Activated T-helper 9 cell treated with anti-CD3 and anti-CD28 coated beads, Interleukin-2, amount 50 U/mL, for 16 hours (primary cell): ENCODE measurements around the gene CSKMT.
"Not testable (repeated sequence)": the region's sequence is repeated elsewhere in the genome, so short reads cannot be mapped to it uniquely, and the experiment has no call there.

Source experiments
- DNase-seq: peaks from one replicate; pipeline ENCODE4 v3.0.0-alpha.2; 2020; ENCODE audit warnings: low read depth

CSKMT gene

DNA sequence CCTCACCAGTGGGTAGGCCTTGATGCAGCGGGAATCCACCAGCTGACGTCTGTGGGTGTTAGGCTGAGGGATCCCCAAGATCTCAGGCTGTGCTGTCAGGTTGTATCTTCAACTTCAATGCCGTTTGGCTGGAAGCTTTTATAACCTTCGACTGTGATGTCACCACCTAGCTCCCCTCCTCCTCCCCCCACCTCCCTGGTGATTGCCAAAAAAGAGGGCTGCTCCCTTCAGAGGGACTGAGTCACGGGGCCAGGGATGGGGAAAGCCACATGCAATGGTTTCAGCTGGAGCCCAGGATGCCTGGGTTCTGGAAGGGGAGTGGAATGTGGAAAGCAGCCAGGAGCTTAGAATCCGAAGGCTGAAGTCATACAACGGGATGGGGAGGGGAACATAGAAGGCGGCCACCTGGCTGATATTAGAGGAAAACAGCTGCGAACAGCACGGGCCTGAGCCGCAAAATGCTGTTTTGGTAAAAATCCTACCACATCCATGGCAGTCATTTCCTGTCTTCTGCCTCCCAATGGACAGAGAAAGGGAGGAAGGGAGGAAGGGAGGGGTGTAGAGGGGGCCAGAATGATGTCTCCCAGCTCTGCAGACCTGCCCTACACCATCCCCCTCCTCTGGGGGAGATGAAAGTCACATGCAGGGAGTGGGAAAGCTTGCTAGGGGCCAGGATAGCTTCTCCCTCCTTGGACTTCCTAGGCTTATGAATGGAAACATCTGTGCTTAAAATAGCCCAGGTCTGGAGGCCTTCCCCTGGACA lies 24.5 kb downstream of the CSKMT start, which contains the start of gene LRRN4CL:
Gene LRRN4CL, minus strand, starts transcription at position 110 of the 763 bp plus-strand sequence. CDS start 1,022 bp downstream, outside the sequence.
- no peak for DNase-seq

DNA sequence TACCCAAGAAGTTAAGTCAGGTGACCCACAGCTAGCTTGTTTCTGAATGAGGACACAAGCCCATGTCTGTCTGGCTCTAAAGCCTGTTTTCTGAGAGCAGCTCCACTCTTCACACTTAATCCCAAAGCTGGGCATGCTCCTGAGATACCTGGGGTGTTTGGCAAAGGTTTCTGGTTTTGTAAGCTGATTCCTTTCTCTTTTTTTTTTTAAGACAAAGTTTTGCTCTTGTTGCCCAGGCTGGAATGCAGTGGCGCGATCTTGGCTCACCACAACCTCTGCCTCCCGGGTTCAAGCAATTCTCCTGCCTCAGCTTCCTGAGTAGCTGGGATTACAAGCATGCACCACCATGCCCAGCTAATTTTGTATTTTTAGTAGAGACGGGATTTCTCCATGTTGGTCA lies 28.5 kb downstream of the CSKMT start:
- DNase-seq, result not testable (repeated sequence)

DNA sequence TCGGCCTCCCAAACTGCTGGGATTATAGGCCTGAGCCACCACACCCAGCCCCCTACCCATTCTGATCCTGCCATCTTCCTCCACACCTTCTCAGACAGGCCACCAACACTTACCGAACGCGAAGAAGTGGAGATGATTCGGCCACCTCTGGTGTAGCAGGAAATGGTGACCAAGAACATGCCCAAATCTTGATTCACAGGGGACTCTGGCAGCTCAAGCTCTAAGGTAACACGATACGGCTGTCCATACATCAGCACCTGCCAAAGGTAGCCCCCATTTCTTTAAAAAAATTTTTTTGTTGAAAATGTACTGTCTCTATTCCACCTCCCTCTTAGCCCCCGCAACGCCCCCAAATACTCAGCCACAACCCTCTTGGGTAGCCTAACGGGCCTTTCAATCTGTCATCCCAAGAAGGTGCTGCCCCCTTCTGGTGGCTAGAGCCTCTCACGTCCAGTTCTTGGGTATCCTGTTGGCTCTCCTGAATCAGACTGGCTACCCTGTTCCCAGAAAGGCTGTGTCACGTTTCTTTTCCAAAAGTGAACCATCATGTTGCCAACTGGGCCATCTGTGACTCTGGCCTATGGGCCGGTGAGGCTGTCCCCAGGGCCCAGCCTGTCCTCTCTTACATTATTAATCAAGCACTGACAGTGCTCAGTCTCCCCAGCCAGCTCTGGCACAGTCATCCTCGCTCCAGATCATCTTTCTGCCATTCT lies 29.5 kb downstream of the CSKMT start:
- DNase-seq, result peak; percentile 57

DNA sequence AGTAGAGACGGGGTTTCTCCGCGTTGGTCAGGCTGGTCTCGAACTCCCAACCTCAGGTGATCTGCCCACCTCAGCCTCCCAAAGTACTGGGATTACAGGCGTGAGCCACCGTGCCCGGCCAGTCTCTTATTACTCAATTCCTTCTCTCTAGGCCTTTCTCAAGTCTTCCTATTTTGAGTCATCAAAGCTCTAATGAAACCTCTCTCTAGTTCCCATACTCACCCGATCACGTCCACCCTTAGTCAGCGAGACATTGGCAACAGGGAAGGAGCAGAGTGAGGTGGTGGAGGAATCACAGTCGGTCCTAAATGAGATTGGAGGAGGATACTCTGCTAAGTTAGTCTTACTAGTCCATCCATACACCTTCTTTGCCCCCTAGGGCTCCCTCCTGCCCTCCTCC lies 37.1 kb downstream of the CSKMT start:
- no peak for DNase-seq

DNA sequence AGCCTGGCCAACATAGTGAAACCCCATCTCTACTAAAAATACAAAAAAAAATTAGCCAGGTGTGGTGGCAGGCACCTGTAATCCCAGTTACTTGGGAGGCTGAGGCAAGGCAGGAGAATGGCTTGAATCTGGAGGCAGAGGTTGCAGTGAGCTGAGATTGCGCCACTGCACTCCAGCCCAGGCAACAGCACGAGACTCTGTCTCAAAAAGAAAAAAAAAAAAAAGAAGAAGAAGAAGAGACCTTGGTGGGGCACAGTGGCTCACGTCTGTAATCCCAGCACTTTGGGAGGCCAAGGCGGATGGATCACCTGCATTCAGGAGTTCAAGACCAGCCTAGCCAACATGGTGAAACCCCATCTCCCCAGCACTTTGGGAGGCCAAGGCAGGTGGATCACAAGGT lies 38.8 kb downstream of the CSKMT start:
- DNase-seq, result not testable (repeated sequence)

DNA sequence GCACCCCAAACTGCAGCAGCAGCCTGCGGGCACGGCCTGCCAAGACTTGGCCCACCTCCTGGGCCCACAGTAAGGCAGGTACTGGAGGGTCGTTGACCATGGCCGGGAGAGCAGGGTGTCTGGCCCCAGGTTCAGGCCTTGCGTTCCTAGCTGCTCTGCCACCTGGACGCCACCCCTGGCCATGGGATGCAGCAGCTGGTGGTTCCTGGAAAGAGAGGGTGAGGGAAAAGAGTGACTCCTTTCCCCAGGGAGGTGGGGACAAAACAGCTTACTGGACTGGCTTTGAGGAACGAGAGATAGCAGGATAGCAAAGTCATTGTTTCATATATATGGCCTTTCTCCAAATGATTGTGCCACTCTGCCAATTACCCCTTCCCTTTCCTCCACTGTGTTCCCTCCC lies 40.3 kb downstream of the CSKMT start:
- DNase-seq, result no peak

DNA sequence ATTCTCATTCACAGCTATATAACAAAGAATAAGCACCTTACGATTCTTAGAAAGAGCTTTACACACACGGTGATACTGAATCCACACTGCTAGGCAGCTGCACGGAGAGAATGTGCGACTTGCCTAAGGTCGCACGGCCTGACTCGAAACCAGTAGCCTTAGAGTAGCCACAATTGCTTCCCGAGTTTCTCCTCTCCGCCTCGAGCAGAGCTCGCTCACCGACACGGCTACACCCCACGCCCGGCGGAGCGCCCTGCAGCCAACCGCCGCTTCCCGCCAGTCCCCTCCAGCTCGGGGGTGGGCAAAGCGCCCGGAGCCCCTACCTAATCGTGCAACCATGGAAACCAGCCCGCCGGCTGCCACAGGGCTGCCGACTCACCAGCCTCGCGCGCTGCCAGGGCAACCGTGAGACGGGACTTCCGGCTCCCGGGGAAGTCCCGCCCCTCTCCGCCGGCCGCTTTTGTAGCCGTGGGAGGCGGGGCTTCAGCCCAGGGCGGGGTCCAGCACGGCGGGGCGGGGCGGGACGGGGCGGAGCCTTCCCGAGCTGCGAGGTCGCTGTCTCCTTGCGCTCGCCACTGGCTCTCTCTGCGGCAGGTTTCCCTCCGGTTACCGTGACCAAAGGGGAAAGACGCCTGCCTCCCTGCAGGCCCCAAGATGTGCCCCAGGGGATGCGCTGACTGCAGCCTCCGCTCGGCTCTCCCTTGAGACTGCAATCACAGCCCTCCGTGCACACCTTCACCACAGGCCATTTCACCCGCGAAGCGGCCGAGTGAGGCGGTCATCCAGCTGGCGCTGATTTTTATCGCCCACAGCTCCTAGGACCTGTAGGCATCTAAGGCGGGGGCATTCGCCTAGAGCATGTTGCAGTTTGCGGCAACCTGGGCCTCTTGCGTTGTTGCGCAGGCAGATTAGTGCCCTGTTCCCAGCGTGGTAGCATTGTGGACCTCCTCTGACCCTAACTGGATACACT lies 41.1 kb downstream of the CSKMT start:
- DNase-seq, result peak; percentile 91

DNA sequence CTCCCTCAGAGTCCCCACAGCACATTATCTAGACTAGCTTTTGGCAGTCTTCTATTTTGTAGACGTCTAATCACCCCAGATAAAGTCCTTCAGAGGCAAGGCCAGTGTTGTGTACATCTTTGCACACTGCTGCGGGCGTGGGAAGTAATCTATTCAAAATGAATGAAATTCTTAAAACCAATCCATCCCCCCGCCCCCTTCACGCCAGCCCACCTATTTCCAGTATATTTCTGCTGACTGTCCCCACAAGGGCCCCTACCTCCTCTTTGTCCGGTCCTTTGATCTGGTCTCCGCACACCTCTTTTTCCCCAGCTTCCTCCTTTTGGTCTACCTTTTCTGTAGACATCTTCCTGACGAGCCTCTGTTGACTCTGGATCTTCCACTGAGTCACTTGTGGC lies 41.7 kb downstream of the CSKMT start:
- no peak for DNase-seq

DNA sequence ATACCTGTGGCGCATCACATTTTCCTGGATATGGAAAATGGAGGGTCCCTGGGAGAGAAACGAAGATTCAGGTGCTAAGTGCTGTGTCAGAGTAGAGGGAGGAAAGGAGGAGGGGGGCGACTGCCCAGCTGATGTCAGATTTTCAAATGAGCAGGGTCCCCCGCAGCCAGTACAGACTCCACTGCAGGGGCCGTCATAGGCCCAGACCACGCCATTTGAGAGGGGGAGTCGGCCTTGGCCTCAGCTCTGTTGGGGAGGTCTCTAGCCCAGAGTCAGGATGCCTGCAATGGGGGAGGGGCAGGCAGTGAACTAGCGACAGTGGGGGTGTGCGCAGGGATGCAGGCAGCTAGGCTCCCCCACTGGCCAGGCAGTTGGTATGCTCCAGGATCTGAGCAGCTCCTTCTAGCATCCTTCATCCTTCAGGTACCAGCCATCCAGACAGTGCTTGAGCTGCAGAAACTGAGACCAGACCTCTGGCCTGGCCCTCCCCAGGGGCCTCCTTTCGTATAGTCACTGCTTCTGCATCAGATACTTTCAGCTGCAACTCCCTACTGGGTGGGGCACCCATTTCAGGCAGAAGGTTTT lies 42.3 kb downstream of the CSKMT start, which contains the start of the genes BSCL2 and GNG3:
Gene BSCL2, minus strand, starts transcription at position 148 of the 585 bp plus-strand sequence. CDS start 229 bp downstream, outside the sequence.
Gene GNG3, plus strand, starts transcription at position 400 of the 585 bp plus-strand sequence. CDS start 620 bp downstream, outside the sequence.
- no peak for DNase-seq

DNA sequence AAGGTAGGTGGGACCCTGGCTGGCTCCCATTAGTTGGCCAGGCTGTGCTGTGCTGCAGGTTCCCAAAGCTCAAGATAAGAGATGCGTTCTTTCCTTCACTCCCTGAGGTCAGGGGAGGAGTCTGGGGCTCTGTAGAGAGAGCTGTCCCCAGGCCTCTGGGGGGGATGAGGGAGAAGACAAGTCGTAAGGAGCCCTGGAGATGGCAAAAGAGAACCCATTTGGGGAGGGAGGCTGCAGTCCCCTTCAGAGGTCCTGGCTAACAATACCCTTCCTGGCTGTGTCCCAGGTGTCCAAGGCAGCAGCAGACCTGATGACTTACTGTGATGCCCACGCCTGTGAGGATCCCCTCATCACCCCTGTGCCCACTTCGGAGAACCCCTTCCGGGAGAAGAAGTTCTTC lies 43.3 kb downstream of the CSKMT start:
- no peak for DNase-seq

DNA sequence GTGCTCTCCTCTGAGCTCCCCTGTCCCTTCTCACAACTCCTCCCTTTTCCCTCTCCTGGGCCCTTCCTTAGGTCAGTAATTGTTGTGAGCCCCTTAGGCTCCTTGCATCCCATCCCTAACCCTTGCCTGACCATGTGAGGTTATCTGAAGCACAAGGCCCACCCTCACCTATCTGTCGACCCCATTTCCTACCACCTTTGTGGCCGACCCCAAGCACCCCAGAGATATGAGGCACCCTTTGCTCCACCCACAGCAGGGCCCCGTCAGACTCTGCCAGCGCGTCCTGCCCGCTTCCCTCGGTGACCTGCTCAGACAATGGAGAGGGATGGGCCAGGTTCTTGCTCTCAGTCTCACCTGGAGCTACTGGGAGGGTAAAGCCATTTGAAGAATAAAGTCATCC lies 43.7 kb downstream of the CSKMT start:
- DNase-seq, result no peak

DNA sequence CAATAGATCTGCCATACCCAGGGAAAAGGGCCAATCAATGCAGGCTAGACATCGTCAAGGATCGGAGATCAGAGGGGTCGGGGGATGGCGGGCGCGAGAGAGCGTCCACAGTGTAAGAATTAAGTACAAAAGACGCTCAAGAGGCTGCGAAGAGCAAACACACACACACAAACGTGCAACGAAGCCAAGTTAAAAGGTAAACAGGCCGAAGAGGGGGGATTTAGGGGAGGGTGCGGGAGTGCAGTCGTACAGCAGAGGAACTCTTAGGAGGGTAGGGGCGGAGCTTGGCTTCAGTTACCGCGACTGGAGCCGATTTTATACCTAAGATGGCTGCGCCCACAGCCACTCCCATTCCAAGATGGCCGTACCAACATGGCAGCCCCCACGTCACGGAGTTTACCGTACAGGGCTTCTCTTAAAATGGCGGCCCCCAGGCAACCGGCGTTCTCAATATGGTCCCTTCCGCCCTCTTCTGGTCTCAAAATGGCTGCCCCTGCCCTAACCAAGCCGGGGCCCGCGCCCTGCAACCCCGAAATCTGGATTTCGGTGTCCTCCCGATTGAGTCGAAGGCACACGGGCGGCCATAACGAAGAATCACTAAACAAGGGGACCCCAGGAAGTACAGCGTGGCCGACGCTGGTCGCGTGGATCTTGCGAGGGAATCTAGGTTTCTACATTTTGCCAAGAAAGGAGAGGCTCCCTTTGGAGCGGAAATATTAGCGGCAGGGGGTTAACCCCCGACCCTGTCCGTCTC lies 44.3 kb downstream of the CSKMT start:
- DNase-seq, result peak; percentile 90

DNA sequence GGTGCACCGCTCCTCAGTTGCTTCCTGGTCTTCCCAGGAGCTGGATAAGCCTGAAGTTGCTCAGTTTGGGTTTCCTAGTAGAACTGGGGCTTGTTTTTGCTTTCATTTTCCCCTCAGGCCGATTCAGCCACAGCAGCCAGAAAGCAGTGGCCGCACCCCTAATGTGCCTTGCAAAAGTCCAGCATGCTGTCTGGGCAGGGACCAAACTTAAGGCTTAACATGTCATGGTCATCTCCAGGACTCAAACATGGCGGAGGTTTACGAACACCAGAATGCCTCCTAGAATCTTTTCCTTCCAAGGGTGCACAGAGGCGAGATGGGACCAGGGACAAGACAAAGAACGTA lies 44.9 kb downstream of the CSKMT start:
- DNase-seq, result no peak

DNA sequence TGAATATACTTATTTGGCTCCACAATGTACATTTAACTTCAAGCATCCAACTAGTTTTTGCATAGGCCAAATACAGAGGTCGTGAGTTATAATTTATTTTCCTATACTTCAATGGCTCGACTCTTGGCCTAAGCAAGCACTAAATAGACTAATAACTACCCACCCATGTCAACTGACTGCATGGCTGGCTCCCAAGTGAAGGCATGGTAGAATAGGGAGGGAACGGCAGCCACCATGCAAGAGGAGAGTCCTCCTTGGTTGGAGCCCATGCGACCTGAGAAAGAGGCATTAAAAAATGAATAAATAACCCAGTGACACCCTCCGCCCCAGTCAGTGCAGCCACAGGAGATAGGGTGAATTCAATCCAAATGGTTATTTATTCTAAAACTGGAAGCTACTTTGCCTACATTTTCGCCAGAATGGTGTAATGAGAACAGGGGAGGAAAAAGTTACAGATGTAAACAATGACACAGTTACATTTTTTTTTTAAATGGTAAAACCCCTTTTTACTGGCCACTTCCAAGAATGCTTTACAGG lies 47.2 kb downstream of the CSKMT start:
- DNase-seq, result no peak

DNA sequence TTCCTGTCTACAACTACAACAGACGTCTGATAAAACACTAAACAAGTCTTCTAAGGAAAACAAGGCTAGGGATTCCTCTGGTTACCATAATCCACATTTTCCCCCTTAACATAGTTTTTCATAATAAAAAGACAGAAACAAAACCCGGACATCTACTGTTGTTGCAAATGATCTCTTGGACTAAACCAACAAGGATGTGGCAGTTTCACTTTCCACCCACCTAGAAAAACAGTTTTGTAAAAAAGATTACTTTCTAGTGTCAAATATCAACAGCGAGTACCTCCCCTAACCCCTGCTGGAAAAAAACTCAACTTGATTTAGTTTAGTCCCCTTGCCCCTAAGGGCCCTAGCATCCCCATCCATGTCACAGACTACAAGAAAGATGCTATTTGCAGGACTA lies 47.7 kb downstream of the CSKMT start:
- DNase-seq, result no peak

DNA sequence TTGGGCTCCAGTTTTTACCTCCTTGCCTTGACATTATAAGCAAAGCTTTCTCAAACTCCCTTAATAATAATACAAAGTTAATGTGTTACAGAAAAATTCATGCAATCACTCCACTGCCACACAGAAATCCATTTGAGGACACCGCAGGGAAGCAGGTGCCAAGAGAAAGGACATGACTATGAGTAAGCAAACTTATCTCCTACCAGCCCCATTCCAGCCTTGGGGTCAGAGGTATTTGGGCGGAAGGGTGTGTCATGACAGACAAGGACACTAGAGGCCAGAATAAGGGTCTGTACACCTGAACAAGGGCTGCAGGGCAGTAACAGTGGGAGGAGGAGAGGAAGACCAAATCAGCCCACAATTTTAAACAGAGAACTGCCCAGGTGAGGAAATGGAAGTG lies 48.2 kb downstream of the CSKMT start:
- no peak for DNase-seq

DNA sequence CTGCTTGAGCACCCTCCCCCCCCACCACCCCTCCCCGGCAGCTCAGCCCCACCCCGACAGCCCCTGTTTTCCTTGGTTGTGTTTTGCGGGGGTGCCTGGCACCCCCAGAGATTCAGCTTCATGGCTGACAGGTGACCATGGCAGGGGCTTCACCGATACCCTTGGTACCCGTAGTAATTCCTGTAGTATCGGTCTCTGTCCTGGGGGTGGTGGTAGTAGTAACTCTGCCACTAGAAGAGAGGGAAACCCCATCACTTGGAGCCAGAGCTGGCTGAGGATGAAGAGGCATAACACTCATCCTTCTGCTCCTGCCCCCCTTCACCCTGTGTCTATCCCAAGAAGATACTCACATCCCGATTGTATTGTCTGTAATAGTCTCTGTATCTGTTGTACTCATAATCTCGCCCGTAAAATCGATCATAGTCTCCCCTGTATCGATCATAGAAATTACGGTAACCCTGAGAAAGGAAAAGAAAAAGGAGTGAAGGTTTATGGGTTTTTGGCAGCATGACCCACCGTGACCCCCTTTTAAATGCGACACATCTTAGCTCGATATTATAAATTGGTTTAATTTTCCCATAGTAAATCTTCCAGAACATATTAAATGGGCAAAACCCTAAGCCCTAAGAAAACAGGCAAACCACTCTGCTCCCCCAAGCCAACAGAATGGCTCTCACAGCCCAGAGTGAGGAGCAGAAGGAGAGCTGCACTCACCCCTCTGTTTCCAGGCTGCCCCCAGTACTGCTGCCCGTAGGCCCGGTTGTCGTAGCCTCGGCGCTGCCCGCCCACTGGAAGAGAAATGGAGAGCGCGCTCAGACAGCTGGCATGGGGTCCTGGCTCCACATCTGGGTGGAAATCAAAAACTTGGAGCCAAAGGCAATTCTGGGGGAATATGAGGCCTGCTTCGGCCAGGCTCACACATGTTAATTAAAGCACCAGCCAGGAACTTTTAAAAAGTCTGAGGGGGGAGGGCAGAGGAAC lies 50.3 kb downstream of the CSKMT start:
- DNase-seq, result no peak

DNA sequence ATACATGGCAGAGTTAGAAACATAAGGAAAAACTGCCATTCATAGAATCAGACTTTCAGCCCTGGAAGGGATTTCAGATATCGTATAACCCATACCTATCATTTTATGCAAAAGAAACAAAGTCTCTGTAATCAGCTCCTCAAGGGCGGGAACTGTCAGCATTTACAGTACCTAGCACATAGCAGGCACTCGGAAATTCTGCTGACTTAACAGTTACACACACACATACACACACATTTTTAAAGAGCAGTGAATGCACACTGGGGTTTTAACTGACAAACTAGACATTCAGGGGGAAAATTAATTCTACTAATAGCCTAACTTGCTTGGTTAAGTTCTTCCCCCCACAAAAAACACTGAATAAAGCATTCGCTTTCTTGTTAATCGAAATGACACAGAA lies 51.1 kb downstream of the CSKMT start:
- DNase-seq, result no peak

DNA sequence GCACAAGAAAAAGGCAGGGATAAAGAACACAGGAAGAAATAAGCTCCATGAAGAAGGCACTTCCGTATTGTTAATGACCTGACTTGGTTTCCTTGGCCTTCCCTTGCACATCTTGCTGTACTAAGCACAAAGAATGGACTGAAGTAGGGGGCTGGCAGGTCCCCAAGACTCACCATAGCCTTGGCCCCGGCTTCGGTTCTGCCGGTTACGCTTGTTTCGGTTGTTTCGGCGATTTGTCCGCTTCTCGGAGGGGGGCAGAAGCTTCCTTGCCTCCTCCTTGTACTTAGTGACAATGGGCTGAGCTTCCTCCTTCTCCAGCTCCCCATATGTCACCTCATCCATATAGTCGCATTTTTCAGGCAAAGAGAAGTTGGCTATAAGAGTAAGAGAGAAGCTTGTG lies 51.7 kb downstream of the CSKMT start:
- DNase-seq, result no peak
